HCT116 (cell line): ENCODE results near the gene CRHR2. TPM values are rescaled to one million over a fixed set of nuclear protein-coding genes. Genes with fewer than 3 reads are reported as not detected.

Experiments used
- ATAC-seq: fragments of 200-7000 bp; cut with Tn5 transposase; 2 replicates; pipeline ENCODE4 v1.9.1; 2020; ENCODE audit warnings: mild to moderate bottlenecking, moderate library complexity
- BruUV-seq: library from RNA; stranded (reverse); fragments of 400-500 nt; replicated peaks from 2 replicates; lab custom pipeline; 2021; lab: Mats Ljungman, UMichigan
- CTCF ChIA-PET: fragments of 300-600 bp; sonication (Branson Sonifier 250); formaldehyde crosslinking; loops from one replicate; lab custom pipeline; 2021; ENCODE audit warnings: antibody characterized with exemption; lab: Charles Lee
- POLR2A ChIA-PET: fragments of 300-600, 350-600 bp; sonication (Branson Sonifier 250); formaldehyde crosslinking; loops from one replicate; lab custom pipeline; 2021; ENCODE audit warnings: antibody characterized with exemption; lab: Charles Lee
- RAD21 ChIA-PET, 2 experiments: fragments of 300-600 bp; sonication (Branson Sonifier 250); formaldehyde crosslinking; loops; one replicate each; lab custom pipeline; 2023; ENCODE audit warnings: low total read pairs in 2 of 2; ENCODE audit not compliant: uncharacterized antibody in 2 of 2, unreplicated experiment in 2 of 2, low non-redundant PET in 1 of 2; lab: Charles Lee
- DNase-seq: peaks from one replicate; pipeline ENCODE4 v3.0.0-alpha.2; 2010; ENCODE audit warnings: low read depth, low spot score
- H2AFZ ChIP-seq: fragments of 200-600 bp; shearing (Covaris generic), sonication (generic); 2 replicates; pipeline ENCODE4 v1.6.1; 2017; ENCODE audit warnings: low read depth, mixed run types, mixed read lengths, antibody characterized with exemption, low read length; ENCODE audit not compliant: poor library complexity, severe bottlenecking
- H3K27ac ChIP-seq: 2 replicates; pipeline ENCODE4 v1.5.1; 2012; ENCODE audit warnings: low read depth, low read length
- H3K27me3 ChIP-seq: fragments of 200-600 bp; sonication (generic); 2 replicates; pipeline ENCODE4 v1.6.1; 2016; ENCODE audit warnings: mixed run types, low read length, mixed read lengths; ENCODE audit not compliant: insufficient read depth
- H3K36me3 ChIP-seq, 2 experiments: fragments of 200-500 bp in 1 of 2; fragments of 200-600 bp in 1 of 2; sonication (Bioruptor generic) in 1 of 2; sonication (generic) in 1 of 2; 2 replicates each; pipeline versions ENCODE4 v1.5.1 to v1.6.1; 2014 to 2016; ENCODE audit warnings: low read length in 2 of 2, inconsistent platforms in 1 of 2, mixed read lengths in 1 of 2, mixed run types in 1 of 2; ENCODE audit not compliant: insufficient read depth in 2 of 2, control insufficient read depth in 1 of 2
- H3K4me1 ChIP-seq, 2 experiments: fragments of 200-600 bp in 1 of 2; sonication (generic) in 1 of 2; 2 replicates each; pipeline versions ENCODE4 v1.5.1 to v1.6.1; 2012 to 2017; ENCODE audit warnings: low read length in 2 of 2, inconsistent platforms in 1 of 2, mild to moderate bottlenecking in 1 of 2, mixed read lengths in 1 of 2, mixed run types in 1 of 2, moderate library complexity in 1 of 2; ENCODE audit not compliant: insufficient read depth in 2 of 2, control insufficient read depth in 1 of 2
- H3K4me2 ChIP-seq: fragments of 200-600 bp; sonication (generic); 2 replicates; pipeline ENCODE4 v1.6.1; 2017; ENCODE audit warnings: mixed run types, low read length, mixed read lengths
- H3K4me3 ChIP-seq, 2 experiments: fragments of 200-600 bp in 1 of 2; sonication (generic) in 1 of 2; replicated peaks in 1 of 2; 2 replicates each; pipeline ENCODE4 v1.5.1; 2011 to 2016; ENCODE audit warnings: low read length in 2 of 2, control low read depth in 1 of 2, low read depth in 1 of 2, mild to moderate bottlenecking in 1 of 2, mixed read lengths in 1 of 2, mixed run types in 1 of 2
- H3K79me2 ChIP-seq: fragments of 200-600 bp; sonication (generic); 2 replicates; pipeline ENCODE4 v1.6.1; 2017; ENCODE audit warnings: mild to moderate bottlenecking, mixed run types, low read length, moderate library complexity, mixed read lengths; ENCODE audit not compliant: insufficient read depth
- H3K9ac ChIP-seq: fragments of 200-600 bp; sonication (generic); 2 replicates; pipeline ENCODE4 v1.6.1; 2016; ENCODE audit warnings: low read length, mixed read lengths
- H3K9me2 ChIP-seq: fragments of 200-600 bp; sonication (generic), shearing (Covaris generic); 2 replicates; pipeline ENCODE4 v1.6.1; 2017; ENCODE audit warnings: mixed run types, mild to moderate bottlenecking, moderate library complexity; ENCODE audit not compliant: insufficient read depth
- H3K9me3 ChIP-seq, 2 experiments: fragments of 200-500 bp in 1 of 2; fragments of 200-600 bp in 1 of 2; sonication (Bioruptor generic) in 1 of 2; sonication (generic) in 1 of 2; 2 replicates each; pipeline ENCODE4 v1.6.1; 2014 to 2017; ENCODE audit warnings: low read length in 2 of 2, mixed read lengths in 2 of 2, inconsistent platforms in 1 of 2, low read depth in 1 of 2, mild to moderate bottlenecking in 1 of 2, mixed run types in 1 of 2, moderate library complexity in 1 of 2; ENCODE audit not compliant: control insufficient read depth in 1 of 2, insufficient read depth in 1 of 2
- H4K20me1 ChIP-seq: fragments of 200-600 bp; sonication (generic), shearing (Covaris generic); 2 replicates; pipeline ENCODE4 v1.6.1; 2017; ENCODE audit warnings: mixed run types, mild to moderate bottlenecking, moderate library complexity; ENCODE audit not compliant: insufficient read depth
- CBX3 ChIP-seq: IDR thresholded peaks from 2 replicates; pipeline ENCODE4 v1.6.1; 2012; ENCODE audit warnings: low read depth
- EGR1 ChIP-seq: IDR thresholded peaks from 2 replicates; pipeline ENCODE4 v1.6.1; 2012; ENCODE audit warnings: low read depth
- ELF1 ChIP-seq: IDR thresholded peaks from 2 replicates; pipeline ENCODE4 v1.6.1; 2012; ENCODE audit warnings: low read depth, borderline replicate concordance
- EZH2phosphoT487 ChIP-seq: fragments of 200-600 bp; IDR thresholded peaks from 2 replicates; pipeline ENCODE4 v1.6.1; 2018; ENCODE audit warnings: antibody characterized with exemption, borderline replicate concordance
- JUND ChIP-seq: IDR thresholded peaks from 2 replicates; pipeline ENCODE4 v1.6.1; 2012
- POLR2A ChIP-seq: IDR thresholded peaks from 2 replicates; pipeline ENCODE4 v1.7.0; 2011; ENCODE audit warnings: borderline replicate concordance; ENCODE audit not compliant: insufficient read depth, insufficient read length; ENCODE audit errors: extremely low read depth
- POLR2AphosphoS5 ChIP-seq: IDR thresholded peaks from 2 replicates; pipeline ENCODE4 v1.6.1; 2011; ENCODE audit warnings: mild to moderate bottlenecking, low read depth, low read length, moderate library complexity
- RAD21 ChIP-seq: IDR thresholded peaks from 2 replicates; pipeline ENCODE4 v1.6.1; 2012; ENCODE audit warnings: low read depth, mild to moderate bottlenecking
- SIN3A ChIP-seq: IDR thresholded peaks from 2 replicates; pipeline ENCODE4 v1.6.1; 2012; ENCODE audit warnings: low read depth
- SP1 ChIP-seq: IDR thresholded peaks from 2 replicates; pipeline ENCODE4 v1.6.1; 2012; ENCODE audit warnings: low read depth
- SRF ChIP-seq: IDR thresholded peaks from 2 replicates; pipeline ENCODE4 v1.6.1; 2012; ENCODE audit warnings: low read depth
- TCF7L2 ChIP-seq: IDR thresholded peaks from 2 replicates; pipeline ENCODE4 v1.7.0; 2011; ENCODE audit warnings: borderline replicate concordance, inconsistent platforms; ENCODE audit not compliant: insufficient read depth, insufficient read length; ENCODE audit errors: extremely low read depth
- ZFX ChIP-seq: fragments of 450-650 bp; IDR thresholded peaks from 2 replicates; pipeline ENCODE4 v1.6.1; 2017
- ZNF274 ChIP-seq: fragments of 200-500 bp; sonication (Bioruptor generic); IDR thresholded peaks from 2 replicates; pipeline ENCODE4 v1.6.1; 2014; ENCODE audit warnings: mild to moderate bottlenecking, low read depth, low read length, inconsistent platforms
- intact Hi-C: fragments of 100-400 bp; cut with micrococcal nuclease; formaldehyde crosslinking; loops from 2 replicates; pipeline ENCODE4 v1.10.0; 2022
- total RNA-seq: library from RNA; stranded (reverse); gene quantifications from one replicate; pipeline ENCODE4 v1.2.1, GENCODE V29; 2021; ENCODE audit not compliant: unreplicated experiment

The CRHR2 gene
- total RNA-seq, 1 experiment from 2014 or later: not detected

GRCh38 chr7:30698481-30698880 lies 16.2 kb upstream of the CRHR2 start:
- no peak overlapping the region for H2AFZ ChIP-seq
- DNase-seq (no peak), ATAC-seq (no peak)
- no peak overlapping the region for H3K4me2 ChIP-seq
- RAD21 ChIA-PET: no interaction called here
- no peaks in the 10 kb centered on the region for H3K4me1 ChIP-seq
- CTCF ChIA-PET: no interaction called here
- H3K9ac ChIP-seq: no peak overlapping the region
- H3K27ac ChIP-seq: no peak overlapping the region
- no peaks in the 10 kb centered on the region for H3K79me2 ChIP-seq
- TF ChIP-seq POLR2A (no peak), EZH2phosphoT487 (no peak), SP1 (no peak), POLR2AphosphoS5 (no peak), ZNF274 (no peak), TCF7L2 (no peak), RAD21 (no peak), ELF1 (no peak), EGR1 (no peak), SIN3A (no peak), SRF (no peak), ZFX (no peak), JUND (no peak), CBX3 (no peak)
- H3K9me2 ChIP-seq: no peaks in the 10 kb centered on the region
- H3K4me3 ChIP-seq: no peak overlapping the region
- intact Hi-C loops: no loop called here
- H3K36me3 ChIP-seq: no peaks in the 10 kb centered on the region
- H4K20me1 ChIP-seq: no peaks in the 10 kb centered on the region
- H3K9me3 ChIP-seq: no peaks in the 10 kb centered on the region
- peaks cover 20% of the 10 kb centered on the region; the same call in 1 of the 2 replicates for H3K27me3 ChIP-seq
- POLR2A ChIA-PET: no interaction called here
- BruUV-seq: no TSS peak
